Lower lobe of right lung (tissue), 2 donors: ENCODE measurements around the gene NNMT. TPM values are rescaled to one million over a fixed set of nuclear protein-coding genes. Genes with fewer than 3 reads are reported as not detected.

ENCODE experiments used
- ATAC-seq, 2 donors: fragments of 200-7000 bp; cut with Tn5 transposase; one replicate each; pipeline ENCODE4 v1.9.1; 2020 to 2022; ENCODE audit warnings: mild to moderate bottlenecking in 2 of 2, moderate library complexity in 2 of 2
- DNase-seq: peaks from one replicate; pipeline ENCODE4 v3.0.0-alpha.2; 2020
- H3K27ac ChIP-seq: fragments of 200-600 bp; one replicate; pipeline ENCODE4 v1.8.0; 2022
- H3K27me3 ChIP-seq: fragments of 200-600 bp; one replicate; pipeline ENCODE4 v1.8.0; 2022; ENCODE audit warnings: low read depth
- H3K36me3 ChIP-seq: fragments of 200-600 bp; one replicate; pipeline ENCODE4 v1.8.0; 2022; ENCODE audit warnings: mild to moderate bottlenecking
- H3K4me1 ChIP-seq: fragments of 200-600 bp; one replicate; pipeline ENCODE4 v1.8.0; 2022
- H3K4me3 ChIP-seq: fragments of 200-600 bp; one replicate; pipeline ENCODE4 v1.8.0; 2022; ENCODE audit warnings: mild to moderate bottlenecking
- H3K9me3 ChIP-seq: fragments of 200-600 bp; one replicate; pipeline ENCODE4 v1.8.0; 2022
- intact Hi-C: fragments of 100-400 bp; cut with DNase I; formaldehyde crosslinking; loops from one replicate; pipeline ENCODE4 v1.11.0; 2022
- total RNA-seq: library from RNA; stranded (reverse); fragmentation: NEBNext Ultra II Directional; extraction: Animal tissue kit (Norgen Biotek cat#: 25700); gene quantifications from one replicate; pipeline ENCODE4 v1.2.1, GENCODE V29; 2021
- TF ChIP-seq, protein P1 (sequence below): fragments of 200-600 bp; IDR thresholded peaks from one replicate; pipeline ENCODE4 v1.8.0; 2022; ENCODE audit warnings: antibody characterized with exemption, mild to moderate bottlenecking
- donor health status: DM: no; HTN: yes; CAD: no; lungs with severe emphysema.

Gene NNMT
- total RNA-seq, 1 donor from 2014 or later, result 162 TPM

DNA sequence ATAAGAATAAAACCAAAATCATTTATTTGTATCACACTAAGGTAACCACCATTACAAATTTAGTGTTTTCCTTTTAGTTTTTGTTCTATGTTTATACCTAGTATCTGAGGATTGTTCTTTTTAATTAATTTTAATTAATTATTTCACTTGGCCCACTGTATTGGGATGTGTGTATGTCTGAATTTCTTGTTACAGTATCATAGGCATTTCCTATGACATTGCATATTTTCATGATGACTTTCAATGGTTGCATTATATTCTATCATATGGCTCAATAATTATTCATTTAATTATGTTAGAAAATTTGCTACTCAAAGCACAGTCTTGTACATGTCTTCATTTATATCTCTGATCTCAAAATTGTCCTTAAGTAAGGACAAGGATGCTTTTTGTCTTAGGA is 63.1 kb downstream of the NNMT start:
- no peak overlapping the region for H3K27ac ChIP-seq
- DNase-seq (no peak), ATAC-seq (no peak)
- no peak overlapping the region for H3K4me3 ChIP-seq
- TF ChIP-seq, protein P1, sequence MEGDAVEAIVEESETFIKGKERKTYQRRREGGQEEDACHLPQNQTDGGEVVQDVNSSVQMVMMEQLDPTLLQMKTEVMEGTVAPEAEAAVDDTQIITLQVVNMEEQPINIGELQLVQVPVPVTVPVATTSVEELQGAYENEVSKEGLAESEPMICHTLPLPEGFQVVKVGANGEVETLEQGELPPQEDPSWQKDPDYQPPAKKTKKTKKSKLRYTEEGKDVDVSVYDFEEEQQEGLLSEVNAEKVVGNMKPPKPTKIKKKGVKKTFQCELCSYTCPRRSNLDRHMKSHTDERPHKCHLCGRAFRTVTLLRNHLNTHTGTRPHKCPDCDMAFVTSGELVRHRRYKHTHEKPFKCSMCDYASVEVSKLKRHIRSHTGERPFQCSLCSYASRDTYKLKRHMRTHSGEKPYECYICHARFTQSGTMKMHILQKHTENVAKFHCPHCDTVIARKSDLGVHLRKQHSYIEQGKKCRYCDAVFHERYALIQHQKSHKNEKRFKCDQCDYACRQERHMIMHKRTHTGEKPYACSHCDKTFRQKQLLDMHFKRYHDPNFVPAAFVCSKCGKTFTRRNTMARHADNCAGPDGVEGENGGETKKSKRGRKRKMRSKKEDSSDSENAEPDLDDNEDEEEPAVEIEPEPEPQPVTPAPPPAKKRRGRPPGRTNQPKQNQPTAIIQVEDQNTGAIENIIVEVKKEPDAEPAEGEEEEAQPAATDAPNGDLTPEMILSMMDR, result no peak
- no peaks in the 10 kb centered on the region for H3K27me3 ChIP-seq
- no peaks in the 10 kb centered on the region for H3K4me1 ChIP-seq
- intact Hi-C loops, result no loop called here
- H3K36me3 ChIP-seq, result no peaks in the 10 kb centered on the region
- H3K9me3 ChIP-seq, result no peaks in the 10 kb centered on the region

DNA sequence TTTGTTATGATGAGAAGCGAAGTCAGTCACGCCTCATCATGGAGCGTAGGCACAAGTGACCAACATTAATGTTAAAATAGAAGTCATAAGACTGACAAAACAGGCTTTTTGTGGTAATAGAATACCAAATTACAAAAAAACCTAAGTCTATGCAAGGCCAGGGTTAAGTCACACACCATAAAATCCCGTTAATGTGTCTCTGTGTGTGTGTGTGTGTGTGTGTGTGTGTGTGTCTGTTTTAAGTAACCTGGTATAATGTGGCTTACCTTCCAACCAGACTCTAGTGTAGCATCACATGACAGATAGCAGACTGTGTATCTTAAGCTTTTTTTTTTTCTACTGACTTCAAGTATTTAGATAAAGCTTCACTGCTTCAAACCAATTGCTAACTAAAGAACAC is 66.1 kb downstream of the NNMT start:
- intact Hi-C loops, result no loop called here
- Histone ChIP-seq H3K36me3 (no peaks in the 10 kb centered on the region), H3K9me3 (no peaks in the 10 kb centered on the region), H3K27me3 (no peaks in the 10 kb centered on the region), H3K4me3 (no peak overlapping the region), H3K4me1 (no peaks in the 10 kb centered on the region), H3K27ac (no peak overlapping the region)
- DNase-seq (no peak), ATAC-seq (no peak)
- TF ChIP-seq, protein P1, result no peak

DNA sequence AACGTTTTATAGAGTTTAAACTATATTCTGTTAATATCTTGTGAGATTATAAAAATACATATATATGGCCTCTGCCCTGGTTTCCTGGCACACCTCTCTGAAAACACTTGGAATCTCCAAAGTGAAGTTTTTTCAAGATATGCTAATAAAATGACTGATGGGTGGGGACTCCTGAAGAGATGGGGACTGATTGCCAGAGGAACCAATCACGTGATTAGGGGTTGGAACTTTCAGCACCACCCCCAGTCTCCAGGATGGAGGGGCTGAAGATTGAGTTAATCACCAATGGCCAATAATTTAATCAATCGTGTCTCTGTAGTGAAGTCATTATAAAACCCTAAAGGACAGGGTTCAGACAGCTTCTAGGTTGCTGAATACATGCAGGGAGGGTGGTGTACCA is 66.8 kb downstream of the NNMT start:
- H3K4me3 ChIP-seq, result no peak overlapping the region
- no peaks in the 10 kb centered on the region for H3K4me1 ChIP-seq
- ATAC-seq (no peak), DNase-seq (no peak)
- TF ChIP-seq, protein P1, result no peak
- intact Hi-C loops, result no loop called here
- no peaks in the 10 kb centered on the region for H3K9me3 ChIP-seq
- no peak overlapping the region for H3K27ac ChIP-seq
- H3K36me3 ChIP-seq, result no peaks in the 10 kb centered on the region
- no peaks in the 10 kb centered on the region for H3K27me3 ChIP-seq

Other genes with a start within 250 kb of the NNMT start
- 171 TPM for gene ZBTB16, start 236.7 kb upstream of the NNMT start, total RNA-seq
- 8.7 TPM for gene C11orf71, start 104.1 kb downstream of the NNMT start, total RNA-seq
- gene RBM7, start 104.3 kb downstream of the NNMT start, total RNA-seq, result 25.8 TPM
- 67.5 TPM for gene REXO2, start 143.1 kb downstream of the NNMT start, total RNA-seq